Measurements from ENCODE around the gene TUBA3D.
"Not testable (repeated sequence)": the region's sequence is repeated elsewhere in the genome, so short reads cannot be mapped to it uniquely, and the experiment has no call there.

DNA sequence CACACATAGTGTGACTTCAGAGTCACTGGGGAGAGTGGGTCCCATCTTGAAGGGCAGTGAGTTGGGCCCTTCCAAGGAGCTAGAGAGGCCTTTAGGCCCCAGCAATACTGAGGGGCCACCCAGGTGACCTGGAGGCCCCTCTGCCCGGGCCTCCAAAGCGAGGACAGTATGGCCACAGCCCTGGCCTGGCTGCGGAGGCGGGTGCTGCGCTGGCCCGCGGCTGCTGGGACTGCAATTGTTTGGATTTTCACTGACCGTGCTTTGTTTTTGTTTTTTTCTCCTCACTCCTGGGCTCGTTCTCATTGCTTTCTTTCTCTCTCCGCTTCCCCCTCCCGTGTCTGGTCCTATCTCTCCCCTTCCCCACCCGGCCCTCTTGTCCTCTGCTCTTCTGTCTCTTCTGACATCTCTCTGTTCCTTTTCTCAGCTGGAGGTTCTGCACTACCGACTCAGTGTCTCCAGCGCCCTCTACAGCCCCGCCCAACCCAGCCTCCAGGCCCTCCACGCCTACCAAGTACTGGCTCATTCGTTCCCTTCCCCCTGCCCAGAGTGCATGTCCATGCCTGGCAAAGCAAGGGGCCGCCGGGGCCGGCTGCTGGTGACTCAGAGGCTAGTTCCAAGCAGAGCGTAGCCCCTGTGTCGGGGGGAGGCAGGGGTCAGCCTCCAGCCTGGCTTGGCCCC, 35.5 kb downstream of the TUBA3D start:
- not testable (repeated sequence) for TF ChIP-seq CTCF, EP300, POLR2A, POLR2AphosphoS5 (IDR thresholded peaks at IDR 0.05)
